ENCODE data around the gene PSMD9.

GRCh38 chr12:121911824-121912585, 23.4 kb downstream of the PSMD9 start:
- no peak for TF ChIP-seq ZBTB33 (IDR thresholded peaks at IDR 0.05)
- TF ChIP-seq, protein P1, sequence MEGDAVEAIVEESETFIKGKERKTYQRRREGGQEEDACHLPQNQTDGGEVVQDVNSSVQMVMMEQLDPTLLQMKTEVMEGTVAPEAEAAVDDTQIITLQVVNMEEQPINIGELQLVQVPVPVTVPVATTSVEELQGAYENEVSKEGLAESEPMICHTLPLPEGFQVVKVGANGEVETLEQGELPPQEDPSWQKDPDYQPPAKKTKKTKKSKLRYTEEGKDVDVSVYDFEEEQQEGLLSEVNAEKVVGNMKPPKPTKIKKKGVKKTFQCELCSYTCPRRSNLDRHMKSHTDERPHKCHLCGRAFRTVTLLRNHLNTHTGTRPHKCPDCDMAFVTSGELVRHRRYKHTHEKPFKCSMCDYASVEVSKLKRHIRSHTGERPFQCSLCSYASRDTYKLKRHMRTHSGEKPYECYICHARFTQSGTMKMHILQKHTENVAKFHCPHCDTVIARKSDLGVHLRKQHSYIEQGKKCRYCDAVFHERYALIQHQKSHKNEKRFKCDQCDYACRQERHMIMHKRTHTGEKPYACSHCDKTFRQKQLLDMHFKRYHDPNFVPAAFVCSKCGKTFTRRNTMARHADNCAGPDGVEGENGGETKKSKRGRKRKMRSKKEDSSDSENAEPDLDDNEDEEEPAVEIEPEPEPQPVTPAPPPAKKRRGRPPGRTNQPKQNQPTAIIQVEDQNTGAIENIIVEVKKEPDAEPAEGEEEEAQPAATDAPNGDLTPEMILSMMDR (IDR thresholded peaks at IDR 0.05; ENCODE audit: low read depth, low read length, missing input control): no peak
